Right ventricle myocardium superior (tissue), 1 donor: Measurements from ENCODE around the gene CNOT2. TPM values are rescaled to one million over a fixed set of nuclear protein-coding genes. Genes with fewer than 3 reads are reported as not detected.

Experiments
- ATAC-seq: fragments of 200-7000 bp; cut with Tn5 transposase; one replicate; pipeline ENCODE4 v1.9.1; 2020; ENCODE audit warnings: mild to moderate bottlenecking; ENCODE audit not compliant: poor library complexity
- DNase-seq: peaks from one replicate; pipeline ENCODE4 v3.0.0-alpha.2; 2020
- intact Hi-C: fragments of 100-400 bp; cut with DNase I; formaldehyde crosslinking; loops from one replicate; pipeline ENCODE4 v1.11.2; 2022
- total RNA-seq: library from RNA; stranded (reverse); fragmentation: NEBNext Ultra II Directional; extraction: Animal tissue kit (Norgen Biotek cat#: 25700); gene quantifications from one replicate; pipeline ENCODE4 v1.2.1, GENCODE V29; 2021
- donor health status: DM: no; HTN: yes; CAD: no; lungs with severe emphysema.

Gene CNOT2
- total RNA-seq, 1 donor from 2014 or later: 35.6 TPM

DNA sequence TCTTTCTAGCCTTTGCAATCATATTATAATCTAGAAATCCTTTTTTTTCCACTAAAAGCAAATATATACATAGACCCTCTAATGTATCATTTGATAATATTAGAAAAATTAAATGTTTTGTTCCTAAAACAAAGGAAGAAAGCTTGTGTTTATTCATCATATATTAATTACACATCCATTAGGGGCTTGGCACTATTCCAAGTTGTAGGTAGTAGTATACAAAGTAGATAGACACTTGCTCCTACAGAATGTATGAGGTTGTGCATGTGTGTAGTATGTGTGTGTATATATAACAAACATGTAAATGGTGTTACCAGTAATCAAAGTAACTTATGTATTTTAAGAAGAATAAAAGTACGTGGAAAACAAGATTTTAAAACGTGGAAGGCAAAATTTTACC, 107.8 kb downstream of the CNOT2 start:
- intact Hi-C loops: no loop called here
- DNase-seq (no peak), ATAC-seq (no peak)

DNA sequence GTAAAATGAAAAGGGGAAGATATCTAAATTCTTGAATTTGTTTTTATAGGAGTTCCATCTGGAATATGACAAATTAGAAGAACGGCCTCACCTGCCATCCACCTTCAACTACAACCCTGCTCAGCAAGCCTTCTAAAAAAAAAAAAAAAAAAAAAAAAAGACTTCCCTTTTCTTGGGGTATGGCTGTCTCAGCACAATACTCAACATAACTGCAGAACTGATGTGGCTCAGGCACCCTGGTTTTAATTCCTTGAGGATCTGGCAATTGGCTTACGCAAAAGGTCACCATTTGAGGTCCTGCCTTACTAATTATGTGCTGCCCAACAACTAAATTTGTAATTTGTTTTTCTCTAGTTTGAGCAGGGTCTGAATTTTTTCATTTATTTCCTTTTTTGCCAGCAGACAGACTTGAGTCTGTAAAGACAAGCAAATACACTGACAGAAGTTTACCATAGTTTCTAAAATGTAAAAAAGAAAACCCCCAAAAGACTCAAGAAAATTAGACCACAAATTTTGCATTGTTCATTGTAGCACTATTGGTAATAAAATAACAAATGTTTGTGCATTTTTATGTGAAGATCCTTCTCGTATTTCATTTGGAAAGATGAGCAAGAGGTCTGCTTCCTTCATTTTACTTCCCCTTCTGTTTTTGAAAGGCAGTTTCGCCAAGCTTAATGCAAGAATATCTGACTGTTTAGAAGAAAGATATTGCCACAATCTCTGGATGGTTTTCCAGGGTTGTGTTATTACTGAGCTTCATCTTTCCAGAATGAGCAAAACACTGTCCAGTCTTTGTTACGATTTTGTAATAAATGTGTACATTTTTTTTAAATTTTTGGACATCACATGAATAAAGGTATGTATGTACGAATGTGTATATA, 110.8 kb downstream of the CNOT2 start:
- intact Hi-C loops: no loop called here
- DNase-seq (no peak), ATAC-seq (peak; percentile 49)

DNA sequence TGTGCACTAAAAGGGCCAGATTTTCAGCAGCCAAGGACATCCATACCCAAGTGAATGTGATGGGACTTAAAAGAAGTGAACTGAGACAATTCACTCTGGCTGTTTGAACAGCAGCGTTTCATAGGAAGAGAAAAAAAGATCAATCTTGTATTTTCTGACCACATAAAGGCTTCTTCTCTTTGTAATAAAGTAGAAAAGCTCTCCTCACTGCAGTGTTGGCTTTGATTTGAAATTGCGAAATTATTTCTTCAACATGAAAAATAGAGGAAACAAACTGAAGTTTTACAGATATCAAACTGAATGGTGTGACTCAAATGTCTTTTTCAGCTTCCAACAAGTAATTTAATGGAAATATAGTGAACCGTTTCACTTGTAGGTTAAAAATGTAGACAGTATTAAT, 111.6 kb downstream of the CNOT2 start:
- peak; percentile 57 for ATAC-seq
- intact Hi-C loops: no loop called here
- no peak for DNase-seq

DNA sequence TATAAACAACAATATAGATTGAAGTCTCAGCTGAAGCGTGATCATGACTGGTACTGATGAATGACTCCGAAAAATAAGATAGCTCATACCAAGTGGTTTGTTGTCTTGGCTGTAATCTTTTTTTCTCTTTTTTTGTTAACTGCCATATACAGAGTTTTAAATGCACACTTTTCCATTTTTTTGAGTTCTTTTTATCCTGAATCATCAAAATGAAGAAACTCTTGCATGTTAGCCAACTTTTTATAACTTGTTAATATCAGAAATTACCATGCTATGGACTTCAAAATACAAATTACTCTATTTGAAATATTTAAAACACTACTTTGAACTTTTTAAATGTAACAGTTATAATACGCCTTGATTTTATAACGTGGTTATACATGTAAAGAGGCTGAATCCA, 112.7 kb downstream of the CNOT2 start:
- intact Hi-C loops: no loop called here
- no peak for DNase-seq
- no peak for ATAC-seq

DNA sequence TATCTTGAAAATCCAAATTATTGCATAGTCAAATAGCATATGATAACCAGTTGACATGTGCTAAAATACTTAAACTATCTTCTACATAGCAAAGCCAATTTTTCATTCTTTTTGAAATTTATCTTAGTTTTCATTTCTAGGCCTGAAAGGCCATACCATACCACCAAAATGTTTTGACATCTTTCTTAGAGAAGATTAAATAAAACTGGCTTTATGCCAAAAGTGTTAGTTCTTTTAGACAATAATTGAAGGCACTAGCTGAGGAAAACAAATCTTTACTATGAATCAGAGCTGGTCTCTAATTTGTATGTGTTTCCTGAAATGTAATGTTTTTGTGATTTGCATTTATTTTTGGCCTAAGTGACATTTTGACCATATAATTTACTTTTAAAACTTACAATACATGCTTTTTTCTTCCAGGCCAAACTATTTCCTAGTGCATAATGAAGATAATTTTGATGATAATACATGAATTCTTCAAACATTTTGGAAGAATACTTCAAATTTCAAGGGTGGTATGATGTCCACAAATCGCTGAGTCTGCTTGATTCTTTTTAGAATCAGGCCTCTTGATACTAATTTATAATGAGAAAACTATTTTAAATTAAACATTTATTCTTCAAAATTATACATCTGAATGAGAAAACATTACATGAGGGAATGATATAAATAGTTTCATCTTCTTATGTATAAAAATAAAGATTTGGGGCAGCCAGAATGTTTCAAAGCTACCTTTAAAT, 116.4 kb downstream of the CNOT2 start:
- DNase-seq: no peak
- intact Hi-C loops: no loop called here
- ATAC-seq: no peak

DNA sequence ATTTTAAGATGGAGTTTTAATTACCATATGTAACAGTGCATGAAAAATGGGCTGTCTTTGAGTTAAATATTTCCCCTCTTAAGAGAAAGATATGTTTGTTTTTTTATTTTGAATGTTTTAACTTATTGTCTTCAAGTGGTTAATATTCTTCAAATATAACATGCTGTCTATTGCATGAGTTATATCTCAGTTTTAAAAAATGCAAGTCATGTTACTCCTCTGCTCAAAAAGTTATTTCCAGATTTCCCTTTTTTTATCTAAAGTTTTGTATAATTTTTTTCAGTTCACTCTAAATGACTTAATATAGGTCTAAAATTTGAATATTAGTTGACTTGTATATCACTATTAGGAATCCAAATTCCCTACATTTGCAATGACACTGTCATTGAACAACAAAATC, 117.0 kb downstream of the CNOT2 start:
- ATAC-seq (no peak), DNase-seq (no peak)
- intact Hi-C loops: no loop called here

DNA sequence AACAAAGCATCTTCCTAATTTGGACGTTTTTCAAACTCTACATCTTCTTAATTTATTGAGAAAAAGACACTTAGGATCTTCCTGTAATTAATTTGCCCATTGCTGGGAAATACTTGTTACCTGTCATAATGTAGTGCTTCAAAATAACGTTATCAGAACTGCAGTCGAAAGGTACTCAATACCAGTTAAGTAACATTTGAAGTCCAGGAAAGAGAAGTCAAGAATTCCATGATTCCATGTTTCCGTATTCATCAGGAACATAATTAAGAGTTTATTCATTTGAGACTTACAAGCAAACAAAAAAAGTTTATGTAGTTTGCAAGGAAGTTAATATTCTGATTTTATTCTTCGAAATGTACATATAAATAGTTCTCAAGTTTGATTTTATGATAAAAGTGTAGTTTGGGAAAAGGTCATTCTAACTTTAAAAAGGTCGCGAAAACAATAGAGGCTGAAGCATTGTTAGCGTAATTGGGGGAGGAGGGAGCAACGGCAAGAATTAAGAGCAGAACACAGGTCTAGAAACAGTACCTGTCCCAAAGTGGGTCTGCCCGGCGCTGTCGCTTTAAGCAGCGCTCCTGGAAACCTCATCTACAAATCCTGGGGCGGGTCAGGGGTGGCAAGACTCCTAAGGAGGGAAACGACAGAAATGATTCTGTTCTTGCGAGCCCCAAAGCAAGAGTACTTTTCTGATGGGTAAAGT, 121.6 kb downstream of the CNOT2 start:
- intact Hi-C loops: no loop called here
- no peak for DNase-seq
- ATAC-seq: no peak

DNA sequence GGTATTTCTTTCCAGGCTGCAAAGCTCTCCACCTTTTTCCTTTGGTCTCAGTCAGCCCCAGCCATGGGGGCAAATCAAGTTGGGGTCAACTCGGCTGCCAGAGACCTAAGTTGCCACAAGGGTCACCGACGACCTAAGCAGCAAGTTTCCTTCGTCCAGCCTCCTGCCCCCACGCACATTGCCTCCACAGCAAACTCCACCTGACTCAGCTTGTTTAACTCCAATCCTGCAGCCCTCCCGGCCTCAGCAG, 122.1 kb downstream of the CNOT2 start:
- DNase-seq (no peak), ATAC-seq (no peak)
- intact Hi-C loops: no loop called here

DNA sequence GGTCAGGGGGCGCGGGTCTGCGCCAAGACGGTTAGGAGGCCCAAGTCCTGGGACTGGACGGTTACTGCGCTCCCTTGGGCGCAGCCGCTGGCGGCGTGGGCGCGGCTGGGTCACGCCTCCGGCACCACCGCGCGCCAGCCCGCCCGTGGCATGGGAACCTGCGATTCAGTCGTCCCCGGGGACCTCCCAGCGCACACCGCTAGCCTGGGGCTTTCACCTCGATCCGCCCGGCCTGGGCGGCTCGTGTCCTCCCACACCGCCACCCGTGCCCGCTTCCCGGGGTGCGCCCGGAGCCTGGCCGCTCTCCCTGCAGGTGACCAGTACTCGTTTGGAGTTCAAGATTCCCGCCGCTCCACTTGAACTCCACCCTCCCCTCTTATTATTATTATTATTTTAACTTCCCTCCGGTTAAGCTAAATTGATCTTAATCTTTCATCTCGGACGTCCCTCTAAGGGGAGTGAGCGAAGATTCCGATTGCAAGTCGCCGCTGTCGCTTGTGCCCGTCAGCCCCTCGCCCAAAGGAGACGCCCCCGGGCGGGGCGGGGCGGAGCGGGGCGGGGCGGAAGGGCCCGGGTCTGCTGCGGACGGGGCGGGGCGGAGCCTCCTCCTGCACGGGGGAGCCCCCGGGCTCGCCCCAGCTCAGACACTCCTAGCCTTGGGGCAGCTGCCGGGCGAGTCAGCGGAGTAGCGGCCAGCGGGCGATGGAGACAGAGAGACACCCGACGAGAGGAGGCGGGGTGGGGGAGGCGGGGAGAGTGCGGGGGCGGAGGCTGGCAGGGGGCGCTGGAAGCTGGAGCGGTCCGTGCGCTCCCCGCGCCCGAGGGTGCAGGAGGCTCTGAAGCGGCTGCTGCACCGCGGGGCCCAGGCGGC, 122.7 kb downstream of the CNOT2 start, which contains the start of gene KCNMB4:
Gene KCNMB4 (plus strand): TSS at position 643 of the 871 bp plus-strand sequence. CDS start 445 bp downstream, outside the sequence.
- ATAC-seq (peak; percentile 88), DNase-seq (peak; percentile 79)
- intact Hi-C loops: no loop called here

DNA sequence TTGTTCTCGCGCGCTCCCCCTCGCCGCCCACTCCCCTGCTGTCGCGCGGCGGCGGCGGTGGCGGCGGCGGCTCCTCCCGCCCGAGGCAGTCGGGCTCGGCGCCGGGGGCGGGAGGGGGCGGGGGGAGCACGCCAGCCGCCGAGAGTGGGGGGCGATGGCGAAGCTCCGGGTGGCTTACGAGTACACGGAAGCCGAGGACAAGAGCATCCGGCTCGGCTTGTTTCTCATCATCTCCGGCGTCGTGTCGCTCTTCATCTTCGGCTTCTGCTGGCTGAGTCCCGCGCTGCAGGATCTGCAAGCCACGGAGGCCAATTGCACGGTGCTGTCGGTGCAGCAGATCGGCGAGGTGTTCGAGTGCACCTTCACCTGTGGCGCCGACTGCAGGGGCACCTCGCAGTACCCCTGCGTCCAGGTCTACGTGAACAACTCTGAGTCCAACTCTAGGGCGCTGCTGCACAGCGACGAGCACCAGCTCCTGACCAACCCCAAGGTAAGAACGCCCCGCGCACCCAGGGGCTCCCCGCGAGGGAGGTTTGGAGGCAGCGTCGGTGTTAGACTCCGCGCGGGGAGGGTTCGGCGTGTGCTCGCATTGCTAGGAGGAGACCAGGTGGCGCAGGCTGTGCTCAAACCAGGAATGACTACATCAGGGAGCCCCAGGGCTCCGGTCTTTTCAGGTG, 123.5 kb downstream of the CNOT2 start:
- peak; percentile 55 for DNase-seq
- ATAC-seq: peak; percentile 33
- intact Hi-C loops: no loop called here

DNA sequence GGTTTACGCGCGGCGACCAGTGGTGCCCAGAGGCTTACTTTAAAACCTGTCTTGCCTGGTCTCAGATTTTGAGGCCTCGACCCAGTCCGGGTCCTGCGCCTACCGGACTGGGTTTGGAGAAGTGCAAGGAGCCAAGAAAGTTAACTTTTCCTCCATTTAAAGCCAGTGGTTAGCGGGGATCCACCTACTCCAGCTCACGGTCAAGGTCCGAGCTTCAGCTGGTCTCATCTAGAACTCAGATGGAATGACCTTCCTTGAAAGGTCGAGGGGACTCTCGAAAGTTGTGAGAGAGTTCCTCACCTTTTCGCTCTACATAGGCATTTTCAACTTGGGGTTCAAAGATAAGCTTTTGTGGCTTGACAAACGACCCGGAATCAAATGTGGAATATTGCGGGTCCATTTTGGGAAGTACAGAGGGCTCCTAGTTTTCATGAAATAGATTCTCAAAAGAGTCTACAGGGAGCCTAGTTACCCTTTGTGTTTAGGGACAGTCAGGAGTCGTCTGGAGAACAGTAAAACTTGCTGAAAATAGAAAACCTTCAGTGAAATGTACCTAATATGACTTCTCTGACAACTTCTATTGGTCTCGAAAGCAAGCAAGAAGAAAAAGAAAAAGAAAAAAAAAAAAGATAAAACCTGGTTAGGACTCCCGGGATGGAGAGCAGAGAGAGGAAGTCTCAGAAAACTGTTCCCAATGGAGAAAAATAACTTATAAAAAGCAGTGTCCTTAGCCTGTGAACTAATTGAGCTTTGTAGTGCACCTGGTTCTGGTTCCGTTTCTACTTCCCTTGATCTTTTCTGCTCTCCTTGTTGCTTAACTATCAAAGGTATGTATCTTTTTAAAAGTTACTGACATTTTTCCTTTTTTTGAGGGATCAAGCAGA, 124.3 kb downstream of the CNOT2 start:
- intact Hi-C loops: no loop called here
- DNase-seq: no peak
- peak; percentile 16 for ATAC-seq

DNA sequence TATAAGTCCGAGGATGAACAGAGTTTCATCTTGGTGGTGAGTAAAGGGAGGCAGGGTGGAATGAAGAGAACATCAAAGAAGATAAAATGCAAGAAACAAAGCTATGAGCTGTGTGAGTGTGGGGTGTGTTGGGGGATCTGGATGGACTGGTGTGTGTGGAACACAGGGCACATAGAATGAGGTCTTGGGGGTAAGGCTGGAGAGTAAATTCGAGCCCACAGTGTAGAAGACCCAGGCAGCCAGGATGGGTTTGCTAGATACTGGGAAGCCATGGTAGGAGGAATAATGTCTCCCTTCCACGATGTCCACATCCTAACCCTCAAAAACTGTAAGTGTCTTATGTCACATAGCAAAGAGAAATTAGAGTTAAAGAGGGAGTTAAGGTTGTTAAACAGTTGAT, 129.6 kb downstream of the CNOT2 start:
- intact Hi-C loops: no loop called here
- no peak for ATAC-seq
- no peak for DNase-seq

DNA sequence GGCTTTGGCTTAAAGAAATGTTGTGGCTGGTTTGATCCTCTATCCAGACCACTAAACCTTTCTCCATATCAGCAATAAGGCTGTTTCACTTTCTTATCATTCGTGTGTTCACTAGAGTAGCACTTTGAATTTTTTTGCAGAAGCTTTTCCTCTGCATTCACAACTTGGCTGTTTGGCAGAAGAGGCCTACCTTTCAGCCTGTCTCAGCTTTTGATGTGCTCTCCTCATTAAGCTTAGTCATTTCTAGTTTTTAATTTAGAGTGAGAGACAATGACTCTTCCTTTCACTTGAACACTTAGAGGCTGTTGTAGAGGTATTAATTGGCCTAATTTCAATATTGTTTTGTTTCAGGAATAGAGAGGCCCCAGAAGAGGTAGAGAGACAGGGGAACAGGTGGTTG, 136.6 kb downstream of the CNOT2 start:
- DNase-seq (no peak), ATAC-seq (no peak)
- intact Hi-C loops: no loop called here

DNA sequence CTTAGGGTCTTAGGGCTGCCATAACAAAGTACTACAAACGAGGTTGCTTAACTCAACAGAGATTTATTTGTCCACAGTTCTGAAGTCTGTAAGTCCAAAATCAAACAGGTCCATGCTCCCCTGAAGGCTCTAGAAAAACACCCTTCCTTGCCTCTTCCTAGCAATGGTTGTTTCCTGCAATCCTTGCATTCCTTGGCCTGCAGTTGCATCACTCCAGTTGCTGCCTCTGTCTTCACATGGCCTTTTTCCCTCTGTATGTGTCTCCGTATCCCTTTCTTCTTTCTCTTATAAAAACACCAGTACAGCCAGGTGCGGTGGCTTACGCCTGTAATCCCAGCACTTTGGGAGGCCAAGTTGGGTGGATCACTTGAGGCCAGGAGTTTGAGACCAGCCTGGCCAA, 140.3 kb downstream of the CNOT2 start:
- no peak for ATAC-seq
- intact Hi-C loops: no loop called here
- no peak for DNase-seq

DNA sequence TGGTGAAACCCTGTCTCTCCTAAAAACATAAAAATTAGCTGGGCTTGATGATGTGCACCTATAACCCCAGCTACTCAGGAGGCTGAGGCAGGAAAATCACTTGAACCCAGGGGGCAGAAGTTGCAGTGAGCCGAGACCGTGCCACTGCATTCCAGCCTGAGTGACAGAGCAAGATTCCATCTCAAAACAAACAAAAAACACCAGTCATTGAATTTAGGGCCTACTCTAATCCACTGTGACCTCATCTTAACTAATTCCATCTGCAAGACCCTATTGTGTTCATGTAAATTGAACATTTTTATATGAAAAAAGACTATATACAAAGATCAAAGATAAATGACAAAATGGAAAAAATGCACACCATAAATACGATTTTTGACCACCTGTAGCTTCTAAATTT, 140.7 kb downstream of the CNOT2 start:
- DNase-seq (no peak), ATAC-seq (no peak)
- intact Hi-C loops: no loop called here

DNA sequence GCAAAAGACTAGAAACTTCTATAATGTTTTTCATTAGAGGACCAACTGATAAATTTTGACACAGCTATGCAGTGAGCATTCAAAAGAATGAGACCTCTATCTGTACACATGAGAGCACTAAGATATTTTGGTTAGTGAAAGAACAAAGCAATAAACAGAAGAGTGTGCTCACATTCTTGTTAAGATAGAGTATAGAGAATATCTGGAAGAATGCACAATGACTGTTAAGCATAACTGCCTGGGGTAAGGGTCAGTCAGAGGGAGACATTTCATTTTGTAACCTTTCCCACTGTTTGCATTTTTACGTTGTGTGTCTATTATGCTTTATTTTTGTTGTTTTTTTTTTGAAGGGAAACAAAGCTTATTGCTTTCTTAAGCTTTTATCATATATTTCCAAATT, 143.5 kb downstream of the CNOT2 start:
- ATAC-seq: no peak

DNA sequence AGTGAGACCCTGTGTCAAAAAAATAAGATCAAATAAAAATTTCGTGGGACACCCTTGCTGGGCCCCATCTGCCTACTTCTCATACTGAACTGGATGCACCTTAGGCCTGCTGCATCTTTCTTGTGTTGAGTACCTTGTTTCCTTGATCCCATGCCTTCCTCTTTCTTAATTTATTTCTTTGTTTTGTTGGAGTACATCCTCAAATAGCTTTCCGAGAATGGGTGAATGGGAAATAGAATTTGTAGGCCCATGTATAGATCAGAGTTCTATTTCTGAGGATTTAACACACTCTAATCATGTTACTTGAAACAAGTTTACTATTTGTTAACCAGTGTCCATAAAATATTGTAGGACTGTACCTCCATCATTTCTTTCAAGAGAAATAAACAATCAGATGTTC, 146.4 kb downstream of the CNOT2 start:
- intact Hi-C loops: no loop called here

More for the DNA sequence above, 143.5 kb downstream of the CNOT2 start:
- no peak for DNase-seq
- intact Hi-C loops: no loop called here

More for the DNA sequence above, 146.4 kb downstream of the CNOT2 start:
- ATAC-seq (no peak), DNase-seq (no peak)
